ENCODE data around the gene GIT2.

GIT2 gene

DNA sequence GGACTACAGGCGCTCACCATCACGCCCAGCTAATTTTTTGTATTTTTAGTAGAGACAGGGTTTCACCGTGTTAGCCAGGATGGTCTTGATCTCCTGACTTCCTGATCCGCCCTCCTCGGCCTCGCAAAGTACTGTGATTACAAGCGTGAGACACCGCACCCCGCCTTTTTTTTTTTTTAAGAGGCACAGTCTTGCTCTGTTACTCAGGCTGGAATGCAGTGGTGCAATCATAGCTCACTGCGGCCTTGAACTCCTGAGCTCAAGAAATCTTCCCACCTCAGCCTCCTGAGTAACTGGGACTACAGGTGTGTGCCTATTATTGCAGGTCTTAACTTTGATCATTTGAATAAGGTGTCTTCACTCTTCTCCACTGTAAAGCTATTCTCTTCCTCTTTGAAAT is 110.6 kb downstream of the GIT2 start:
- H3K36me3 ChIP-seq (ENCODE audit: control insufficient read depth, insufficient read depth, low read length) = no peaks in the 10 kb centered on the region
- TF ChIP-seq CTCF (IDR thresholded peaks at IDR 0.05; ENCODE audit: insufficient read depth, low read length, poor library complexity, severe bottlenecking) = no peak
- H3K4me3 ChIP-seq (replicated peaks; ENCODE audit: low read depth, low read length) = no peak overlapping the region
- DNase-seq (ENCODE audit: extremely low read depth, insufficient read length) = no peak
- no peaks in the 10 kb centered on the region for H3K27me3 ChIP-seq (replicated peaks; ENCODE audit: control insufficient read depth, insufficient read depth, low read length)

GRCh38 chr12:109883461-109883860 is 112.7 kb downstream of the GIT2 start:
- no peak for DNase-seq (ENCODE audit: extremely low read depth, insufficient read length)
- Histone ChIP-seq H3K27me3 (replicated peaks; ENCODE audit: control insufficient read depth, insufficient read depth, low read length) (no peaks in the 10 kb centered on the region), H3K4me3 (replicated peaks; ENCODE audit: low read depth, low read length) (no peak overlapping the region), H3K36me3 (ENCODE audit: control insufficient read depth, insufficient read depth, low read length) (no peaks in the 10 kb centered on the region)
- TF ChIP-seq CTCF (IDR thresholded peaks at IDR 0.05; ENCODE audit: insufficient read depth, low read length, poor library complexity, severe bottlenecking) = no peak

GRCh38 chr12:109881752-109882151 is 114.4 kb downstream of the GIT2 start:
- no peaks in the 10 kb centered on the region; the same call in 1 of the 2 replicates for H3K36me3 ChIP-seq (ENCODE audit: control insufficient read depth, insufficient read depth, low read length)
- no peak overlapping the region for H3K4me3 ChIP-seq (replicated peaks; ENCODE audit: low read depth, low read length)
- H3K27me3 ChIP-seq (replicated peaks; ENCODE audit: control insufficient read depth, insufficient read depth, low read length) = no peaks in the 10 kb centered on the region
- TF ChIP-seq CTCF (IDR thresholded peaks at IDR 0.05; ENCODE audit: insufficient read depth, low read length, poor library complexity, severe bottlenecking) = no peak
- DNase-seq (ENCODE audit: extremely low read depth, insufficient read length) = no peak

DNA sequence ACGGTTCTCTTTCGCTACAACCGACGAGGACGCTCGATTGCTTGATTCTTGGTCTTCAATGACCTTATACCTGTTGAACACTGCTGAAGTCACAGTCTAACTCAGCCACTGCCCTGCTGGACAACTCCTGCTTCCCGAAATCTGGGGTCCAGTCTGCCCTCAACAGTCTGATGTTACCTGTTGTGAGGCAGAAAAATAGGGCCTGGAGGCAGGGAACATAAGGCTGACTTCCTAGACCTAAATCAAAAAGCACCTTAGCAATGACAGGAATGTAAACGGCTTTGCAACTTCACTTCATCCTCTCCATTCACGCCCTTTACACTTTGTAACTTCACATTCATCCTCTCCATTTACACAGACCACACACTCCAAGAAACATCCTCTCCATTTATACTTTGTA is 115.2 kb downstream of the GIT2 start:
- DNase-seq (ENCODE audit: extremely low read depth, insufficient read length) = no peak
- no peaks in the 10 kb centered on the region for H3K27me3 ChIP-seq (replicated peaks; ENCODE audit: control insufficient read depth, insufficient read depth, low read length)
- H3K4me3 ChIP-seq (replicated peaks; ENCODE audit: low read depth, low read length) = peak overlapping the region; percentile 71
- TF ChIP-seq CTCF (IDR thresholded peaks at IDR 0.05; ENCODE audit: insufficient read depth, low read length, poor library complexity, severe bottlenecking) = no peak
- H3K36me3 ChIP-seq (ENCODE audit: control insufficient read depth, insufficient read depth, low read length) = no peaks in the 10 kb centered on the region; the same call in 1 of the 2 replicates

- no peak for TF ChIP-seq CTCF (IDR thresholded peaks at IDR 0.05; ENCODE audit: insufficient read depth, low read length, poor library complexity, severe bottlenecking)
- H3K27me3 ChIP-seq (replicated peaks; ENCODE audit: control insufficient read depth, insufficient read depth, low read length) = no peaks in the 10 kb centered on the region
- DNase-seq (ENCODE audit: extremely low read depth, insufficient read length) = peak; percentile 92
These were observed 115.9 kb downstream of the GIT2 start, which contains the start of gene GLTP for GRCh38 chr12:109880043-109880931. Gene GLTP, minus strand, starts transcription at chr12:109880541. Its CDS starts 167 bp downstream, at chr12:109880374.

More at GRCh38 chr12:109880043-109880931, 115.9 kb downstream of the GIT2 start, which contains the start of gene GLTP:
- H3K36me3 ChIP-seq (ENCODE audit: control insufficient read depth, insufficient read depth, low read length) = no peaks in the 10 kb centered on the region; the same call in 1 of the 2 replicates
- peak within 1 kb of the TSS; percentile 90 for H3K4me3 ChIP-seq (replicated peaks; ENCODE audit: low read depth, low read length)

All from GM06990 (cell line).